Chondrocyte (in vitro differentiated cells): ENCODE data around the gene RAB27B. TPM values are rescaled to one million over a fixed set of nuclear protein-coding genes. Genes with fewer than 3 reads are reported as not detected.

Experiments used
- DNase-seq: peaks from one replicate; pipeline ENCODE4 v3.0.0; 2021; ENCODE audit warnings: mixed read lengths, low spot score
- H3K27ac Mint-ChIP-seq: one replicate; pipeline ENCODE4 v1.8.0; 2021; ENCODE audit warnings: mild to moderate bottlenecking, moderate library complexity, mixed read lengths; ENCODE audit not compliant: unreplicated experiment
- H3K27me3 Mint-ChIP-seq: 2 replicates; pipeline ENCODE4 v1.8.0; 2021; ENCODE audit warnings: low read depth, mixed read lengths
- H3K36me3 Mint-ChIP-seq: 2 replicates; pipeline ENCODE4 v1.8.0; 2021; ENCODE audit warnings: low read depth, mixed read lengths
- H3K4me1 Mint-ChIP-seq: 2 replicates; pipeline ENCODE4 v1.8.0; 2021; ENCODE audit warnings: low read depth, mild to moderate bottlenecking, mixed read lengths
- H3K4me3 Mint-ChIP-seq: one replicate; pipeline ENCODE4 v1.8.0; 2021; ENCODE audit warnings: mild to moderate bottlenecking, moderate library complexity, mixed read lengths; ENCODE audit not compliant: unreplicated experiment
- H3K9me3 Mint-ChIP-seq: 2 replicates; pipeline ENCODE4 v1.8.0; 2021; ENCODE audit warnings: low read depth, mixed read lengths
- total RNA-seq: library from RNA; stranded (reverse); gene quantifications from 3 replicates; pipeline ENCODE4 v1.2.1, GENCODE V29; 2021
- TF ChIP-seq, protein P1 (sequence below): fragments of 200-600 bp; sonication (generic); IDR thresholded peaks from 2 replicates; pipeline ENCODE4 v1.5.0; 2021; ENCODE audit warnings: antibody characterized with exemption, mild to moderate bottlenecking, moderate library complexity

RAB27B gene
- total RNA-seq, 1 donor from 2014 or later: 0.20 TPM

DNA sequence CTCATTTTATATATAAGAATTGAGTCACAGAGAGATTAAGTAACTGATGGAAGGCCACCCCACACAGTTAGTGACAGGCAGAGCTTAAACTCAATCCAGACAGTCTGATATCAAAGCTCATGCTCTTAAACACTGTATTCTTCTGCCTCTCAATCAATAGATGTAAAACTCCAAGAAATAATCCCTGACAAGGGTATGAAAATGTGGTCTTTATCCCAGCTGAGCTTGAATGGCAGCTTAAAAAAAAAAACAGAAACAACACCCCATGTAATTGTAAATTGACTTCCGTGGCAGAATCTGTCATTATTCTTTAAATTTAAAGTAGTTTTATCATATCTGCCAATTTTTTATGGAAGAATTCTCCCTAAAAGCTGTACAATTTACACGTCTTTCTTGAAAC, 60.1 kb downstream of the RAB27B start:
- no peak overlapping the region for H3K4me3 Mint-ChIP-seq
- peaks cover 3% of the 10 kb centered on the region for H3K9me3 Mint-ChIP-seq
- H3K27ac Mint-ChIP-seq: no peak overlapping the region
- peaks cover 11% of the 10 kb centered on the region for H3K27me3 Mint-ChIP-seq
- no peak for DNase-seq
- H3K36me3 Mint-ChIP-seq: peaks cover 2% of the 10 kb centered on the region
- H3K4me1 Mint-ChIP-seq: no peaks in the 10 kb centered on the region
- TF ChIP-seq, protein P1, sequence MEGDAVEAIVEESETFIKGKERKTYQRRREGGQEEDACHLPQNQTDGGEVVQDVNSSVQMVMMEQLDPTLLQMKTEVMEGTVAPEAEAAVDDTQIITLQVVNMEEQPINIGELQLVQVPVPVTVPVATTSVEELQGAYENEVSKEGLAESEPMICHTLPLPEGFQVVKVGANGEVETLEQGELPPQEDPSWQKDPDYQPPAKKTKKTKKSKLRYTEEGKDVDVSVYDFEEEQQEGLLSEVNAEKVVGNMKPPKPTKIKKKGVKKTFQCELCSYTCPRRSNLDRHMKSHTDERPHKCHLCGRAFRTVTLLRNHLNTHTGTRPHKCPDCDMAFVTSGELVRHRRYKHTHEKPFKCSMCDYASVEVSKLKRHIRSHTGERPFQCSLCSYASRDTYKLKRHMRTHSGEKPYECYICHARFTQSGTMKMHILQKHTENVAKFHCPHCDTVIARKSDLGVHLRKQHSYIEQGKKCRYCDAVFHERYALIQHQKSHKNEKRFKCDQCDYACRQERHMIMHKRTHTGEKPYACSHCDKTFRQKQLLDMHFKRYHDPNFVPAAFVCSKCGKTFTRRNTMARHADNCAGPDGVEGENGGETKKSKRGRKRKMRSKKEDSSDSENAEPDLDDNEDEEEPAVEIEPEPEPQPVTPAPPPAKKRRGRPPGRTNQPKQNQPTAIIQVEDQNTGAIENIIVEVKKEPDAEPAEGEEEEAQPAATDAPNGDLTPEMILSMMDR: no peak

DNA sequence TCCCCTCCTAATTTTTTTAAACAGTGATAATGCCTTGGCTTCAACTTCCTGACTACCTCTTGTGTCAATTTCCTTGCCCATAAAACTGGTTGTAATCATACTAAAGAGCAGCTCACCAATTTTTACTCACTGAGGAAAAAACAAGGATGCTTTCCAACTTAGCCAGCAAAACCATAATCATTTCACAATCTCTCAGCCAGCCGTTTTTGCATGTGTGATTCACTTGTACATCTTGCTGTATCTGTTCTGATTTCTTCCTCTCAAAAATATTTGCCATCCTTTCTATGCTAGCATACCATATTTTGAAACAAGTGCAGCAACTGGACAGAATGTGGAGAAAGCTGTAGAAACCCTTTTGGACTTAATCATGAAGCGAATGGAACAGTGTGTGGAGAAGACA, 60.7 kb downstream of the RAB27B start:
- TF ChIP-seq, protein P1: no peak
- Mint-ChIP-seq H3K27me3 (peaks cover 12% of the 10 kb centered on the region), H3K4me1 (no peaks in the 10 kb centered on the region), H3K36me3 (peaks cover 2% of the 10 kb centered on the region), H3K27ac (no peak overlapping the region), H3K9me3 (peaks cover 3% of the 10 kb centered on the region), H3K4me3 (no peak overlapping the region)
- no peak for DNase-seq

DNA sequence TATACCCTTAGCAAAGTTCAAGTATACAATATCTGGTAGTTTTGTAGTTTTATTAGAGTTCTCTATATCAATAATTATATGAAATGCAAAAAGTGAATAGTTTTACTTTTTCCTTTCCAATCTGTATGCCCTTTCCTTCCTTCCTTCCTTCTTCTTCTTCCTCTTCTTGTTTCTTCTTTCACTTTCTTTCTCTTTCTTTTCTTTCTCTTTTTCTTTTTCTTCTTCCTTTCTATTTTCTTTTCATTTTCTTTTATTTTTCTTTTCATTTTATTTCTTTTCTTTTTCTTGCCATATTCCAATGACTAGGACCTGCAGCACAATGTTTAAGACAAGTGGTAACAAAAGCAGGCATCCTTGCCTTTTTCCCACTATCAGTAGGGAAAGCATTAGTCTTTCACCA, 71.2 kb downstream of the RAB27B start:
- Mint-ChIP-seq H3K27ac (no peak overlapping the region), H3K9me3 (no peaks in the 10 kb centered on the region), H3K27me3 (peaks cover 2% of the 10 kb centered on the region), H3K36me3 (no peaks in the 10 kb centered on the region), H3K4me3 (no peak overlapping the region), H3K4me1 (peaks cover 8% of the 10 kb centered on the region)
- no peak for DNase-seq
- TF ChIP-seq, protein P1: no peak

DNA sequence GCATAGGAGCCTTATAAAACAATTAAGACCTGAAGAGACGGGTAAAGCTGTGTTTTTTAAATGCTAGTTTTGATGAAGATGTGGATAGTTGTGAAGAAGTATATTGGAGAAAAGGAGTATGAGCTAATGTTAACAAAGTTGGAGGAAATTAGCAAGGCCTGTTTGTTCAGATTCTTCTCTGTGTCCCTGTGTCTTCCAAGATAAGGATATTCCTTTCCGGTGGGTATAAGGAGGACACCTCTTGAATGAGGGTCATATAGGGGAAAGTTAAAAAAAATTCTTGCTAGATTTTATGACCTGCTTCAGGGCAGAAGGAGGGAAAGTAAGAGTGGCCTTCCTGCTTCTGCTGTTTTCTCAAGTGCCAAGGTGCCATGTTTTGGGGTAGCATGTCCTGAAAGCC, 72.0 kb downstream of the RAB27B start:
- no peaks in the 10 kb centered on the region for H3K36me3 Mint-ChIP-seq
- DNase-seq: no peak
- H3K4me3 Mint-ChIP-seq: no peak overlapping the region
- H3K9me3 Mint-ChIP-seq: no peaks in the 10 kb centered on the region
- H3K4me1 Mint-ChIP-seq: peaks cover 8% of the 10 kb centered on the region
- H3K27ac Mint-ChIP-seq: no peak overlapping the region
- TF ChIP-seq, protein P1: no peak
- peaks cover 2% of the 10 kb centered on the region for H3K27me3 Mint-ChIP-seq

DNA sequence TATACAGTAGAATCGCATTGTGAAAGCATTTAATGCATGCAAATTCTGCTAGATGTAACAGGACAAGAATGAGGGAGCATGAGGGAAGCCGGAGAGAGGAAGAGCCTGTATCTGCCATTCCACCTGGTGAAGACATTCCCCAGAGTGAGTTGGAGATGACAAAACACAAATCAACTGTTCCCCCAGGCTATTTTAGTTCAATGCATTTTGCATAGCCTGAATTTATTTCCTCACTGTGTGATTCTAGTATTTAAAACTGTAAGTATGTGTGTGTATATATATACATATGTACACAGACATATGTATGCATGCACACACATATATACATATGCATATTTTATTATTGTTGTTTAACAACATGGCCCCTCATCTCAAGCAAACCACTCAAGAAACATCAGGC, 76.3 kb downstream of the RAB27B start:
- Mint-ChIP-seq H3K27me3 (peaks cover 14% of the 10 kb centered on the region), H3K27ac (no peak overlapping the region), H3K36me3 (no peaks in the 10 kb centered on the region), H3K9me3 (no peaks in the 10 kb centered on the region), H3K4me1 (peaks cover 8% of the 10 kb centered on the region), H3K4me3 (no peak overlapping the region)
- TF ChIP-seq, protein P1: no peak
- DNase-seq: no peak
